Epidermal melanocyte (primary cell): ENCODE measurements around the gene ZC3H12D.

Experiments
- DNase-seq: peaks from one replicate; pipeline ENCODE4 v3.0.0; 2011; ENCODE audit warnings: low spot score; ENCODE audit not compliant: insufficient read length

Gene ZC3H12D

GRCh38 chr6:149414821-149415220 lies 70.0 kb downstream of the ZC3H12D start:
- DNase-seq = no peak

GRCh38 chr6:149414009-149414408 lies 70.8 kb downstream of the ZC3H12D start:
- DNase-seq = no peak

- no peak for DNase-seq
Measured at GRCh38 chr6:149410557-149410956, 74.3 kb downstream of the ZC3H12D start.

GRCh38 chr6:149409617-149410016 lies 75.2 kb downstream of the ZC3H12D start:
- DNase-seq = no peak

GRCh38 chr6:149405823-149406765 lies 78.7 kb downstream of the ZC3H12D start:
- no peak for DNase-seq

- DNase-seq = no peak
Measured at GRCh38 chr6:149403534-149403933, 81.3 kb downstream of the ZC3H12D start.

- DNase-seq = no peak
Measured at GRCh38 chr6:149400050-149400449, 84.8 kb downstream of the ZC3H12D start, which contains the start of gene SUMO4. Gene SUMO4, plus strand, starts transcription at chr6:149400262. Its CDS starts 130 bp downstream, at chr6:149400392.

GRCh38 chr6:149397384-149397783 lies 87.4 kb downstream of the ZC3H12D start:
- DNase-seq = no peak
